ENCODE results near the gene SAMD10.
"Not testable (repeated sequence)": the region's sequence is repeated elsewhere in the genome, so short reads cannot be mapped to it uniquely, and the experiment has no call there.

The SAMD10 gene

DNA sequence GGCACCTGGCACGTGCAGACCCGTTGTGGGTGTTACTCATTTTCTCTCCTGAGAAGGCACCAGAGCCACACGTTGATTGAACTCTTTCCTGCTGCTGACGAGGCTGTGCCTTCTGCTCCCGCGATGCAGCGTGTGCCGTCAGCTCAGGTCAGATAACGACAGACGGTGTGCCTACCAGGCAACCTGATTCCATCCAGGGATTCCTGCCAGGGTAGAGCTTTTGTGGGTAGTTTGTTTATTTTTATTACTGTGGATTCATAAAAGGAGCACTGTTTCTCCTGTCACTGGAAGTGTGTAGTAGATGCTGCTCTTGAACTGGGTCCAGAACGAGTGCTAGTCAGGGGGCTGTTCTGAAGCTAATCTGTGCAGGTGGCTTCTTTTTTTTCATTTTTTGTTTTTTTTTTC lies 22.2 kb upstream of the SAMD10 start:
- DNase-seq: no peak

- DNase-seq: no peak
Measured at GRCh38 chr20:64000906-64001305, 21.5 kb upstream of the SAMD10 start.

DNA sequence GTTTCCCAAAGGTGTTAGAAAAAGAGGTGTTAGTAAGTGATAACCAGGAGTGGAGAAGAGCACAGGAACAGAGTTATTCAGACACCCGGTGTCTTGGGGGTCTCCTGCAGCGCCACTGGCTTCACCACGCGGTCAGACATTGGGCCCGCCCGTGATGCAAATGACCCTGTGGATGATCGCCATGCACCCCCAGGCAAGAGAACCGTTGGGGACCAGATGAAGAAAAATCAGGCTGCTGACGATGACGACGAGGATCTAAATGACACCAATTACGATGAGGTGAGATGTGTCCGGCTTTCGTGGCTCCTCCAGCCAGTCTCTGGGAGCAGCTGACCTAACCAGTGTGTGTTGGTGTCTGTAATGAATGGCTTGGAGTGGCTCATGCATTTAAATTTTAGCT lies 3.5 kb upstream of the SAMD10 start:
- no peak for DNase-seq

DNA sequence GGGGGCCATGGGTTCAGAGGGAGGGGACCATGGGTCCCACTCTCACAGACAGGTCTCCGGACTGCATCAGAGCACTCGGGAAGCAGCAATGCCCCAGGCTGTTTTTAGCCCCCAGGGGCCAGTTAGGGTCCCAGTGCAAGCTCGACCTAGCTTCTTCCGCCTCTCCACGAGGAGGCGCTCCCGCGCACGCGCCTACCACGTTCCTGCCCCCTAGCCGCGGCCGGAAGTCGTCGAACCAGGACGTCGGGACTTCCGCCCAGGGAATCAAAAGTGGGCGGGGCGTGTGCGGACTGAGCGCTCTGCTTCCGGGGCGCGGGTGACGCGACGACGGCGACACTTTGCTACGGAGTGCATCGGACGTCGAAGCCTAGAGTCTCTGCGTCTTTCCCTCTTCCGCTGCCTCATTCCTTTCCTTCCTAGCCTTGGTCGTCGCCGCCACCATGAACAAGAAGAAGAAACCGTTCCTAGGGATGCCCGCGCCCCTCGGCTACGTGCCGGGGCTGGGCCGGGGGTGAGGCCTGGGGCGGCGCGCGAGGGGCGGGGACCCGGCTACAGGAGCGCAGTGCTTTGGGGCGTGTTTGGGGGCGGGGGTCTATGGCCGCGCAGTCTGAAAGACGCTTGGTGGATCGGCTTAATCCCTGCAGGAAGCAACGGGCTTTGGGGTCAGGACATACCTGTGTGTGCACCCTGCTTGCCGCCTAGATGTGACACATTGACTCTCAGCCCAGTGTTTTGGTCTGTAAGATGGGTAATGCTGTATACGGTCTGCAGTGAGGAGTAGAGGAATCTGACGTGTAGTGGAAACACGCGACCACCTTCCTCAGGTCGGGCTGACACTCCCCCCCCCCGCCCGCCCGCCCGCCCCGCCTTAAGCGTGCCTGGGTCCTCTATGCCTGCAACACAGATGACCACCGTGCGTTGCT lies 1.6 kb upstream of the SAMD10 start, which contains the start of gene PRPF6:
Gene PRPF6 (plus strand): TSS at position 327 of the 923 bp plus-strand sequence. CDS start 114 bp downstream, at position 441.
- DNase-seq: peak; percentile 95

GRCh38 chr20:63980317-63980805 lies 919 bp upstream of the SAMD10 start:
- peak; percentile 38 for DNase-seq

DNA sequence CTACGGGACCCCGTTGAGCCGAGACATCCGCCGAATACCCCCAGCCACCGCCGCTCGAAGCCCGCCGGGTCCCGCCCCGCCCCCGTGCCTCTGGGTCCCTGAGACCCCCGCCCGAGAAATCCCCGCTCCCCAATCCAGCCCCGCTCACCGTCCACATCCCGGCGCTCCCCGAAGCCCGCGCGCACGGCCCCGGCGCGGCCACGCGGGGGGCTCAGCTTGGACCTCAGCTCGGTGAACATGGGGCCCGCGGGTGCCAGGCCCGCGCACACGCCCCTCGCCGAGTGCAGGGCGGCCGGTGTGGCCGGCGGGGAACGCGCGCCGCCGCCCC lies 249 bp downstream of the SAMD10 start:
- DNase-seq: no peak

DNA sequence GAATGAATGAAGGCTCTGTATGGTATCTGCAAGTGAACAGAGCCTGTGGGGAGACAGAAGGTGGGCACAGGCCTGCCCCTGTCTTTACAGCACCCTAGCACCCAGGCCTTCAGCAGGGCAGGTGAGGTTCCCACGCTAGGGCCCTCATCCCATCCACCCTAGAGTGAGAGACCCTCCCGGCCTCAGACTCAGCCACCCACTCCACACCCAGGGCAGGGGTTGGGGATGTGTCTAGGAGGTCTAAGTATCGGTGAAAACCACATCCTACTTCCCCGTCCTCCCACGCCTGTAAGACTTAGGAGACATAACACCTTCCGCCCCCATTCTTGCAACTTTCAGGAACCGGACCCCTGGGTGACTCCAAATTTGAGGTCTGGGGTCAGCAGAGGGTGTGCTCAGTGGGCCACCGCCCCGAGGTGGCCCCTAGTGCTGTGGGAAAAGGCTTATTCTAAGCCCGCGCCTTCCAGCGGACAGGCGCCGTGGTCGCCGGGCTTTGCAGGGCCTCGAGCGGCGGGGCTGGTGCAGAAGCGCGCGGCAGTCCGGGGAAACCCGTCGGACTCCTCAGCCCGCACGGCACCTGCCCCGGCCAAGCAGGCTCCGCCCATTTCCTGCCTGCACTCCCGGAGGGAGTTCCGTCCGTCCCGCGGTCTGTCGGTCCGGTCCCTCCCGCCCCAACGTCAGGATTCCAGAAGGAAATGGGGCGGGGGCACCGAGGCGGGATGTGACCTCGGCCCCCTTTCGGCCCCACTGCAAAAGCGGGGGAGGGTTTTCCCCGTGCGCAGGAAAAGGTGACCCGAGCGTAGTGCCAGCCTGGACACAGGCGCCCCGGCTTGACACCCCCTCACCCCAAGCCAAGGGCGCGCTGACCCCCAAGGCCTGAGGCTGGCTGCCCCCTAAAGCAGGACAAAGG lies 868 bp downstream of the SAMD10 start:
- DNase-seq: peak; percentile 20

GRCh38 chr20:63977739-63978276 lies 1.6 kb downstream of the SAMD10 start:
- peak; percentile 57 for DNase-seq

DNA sequence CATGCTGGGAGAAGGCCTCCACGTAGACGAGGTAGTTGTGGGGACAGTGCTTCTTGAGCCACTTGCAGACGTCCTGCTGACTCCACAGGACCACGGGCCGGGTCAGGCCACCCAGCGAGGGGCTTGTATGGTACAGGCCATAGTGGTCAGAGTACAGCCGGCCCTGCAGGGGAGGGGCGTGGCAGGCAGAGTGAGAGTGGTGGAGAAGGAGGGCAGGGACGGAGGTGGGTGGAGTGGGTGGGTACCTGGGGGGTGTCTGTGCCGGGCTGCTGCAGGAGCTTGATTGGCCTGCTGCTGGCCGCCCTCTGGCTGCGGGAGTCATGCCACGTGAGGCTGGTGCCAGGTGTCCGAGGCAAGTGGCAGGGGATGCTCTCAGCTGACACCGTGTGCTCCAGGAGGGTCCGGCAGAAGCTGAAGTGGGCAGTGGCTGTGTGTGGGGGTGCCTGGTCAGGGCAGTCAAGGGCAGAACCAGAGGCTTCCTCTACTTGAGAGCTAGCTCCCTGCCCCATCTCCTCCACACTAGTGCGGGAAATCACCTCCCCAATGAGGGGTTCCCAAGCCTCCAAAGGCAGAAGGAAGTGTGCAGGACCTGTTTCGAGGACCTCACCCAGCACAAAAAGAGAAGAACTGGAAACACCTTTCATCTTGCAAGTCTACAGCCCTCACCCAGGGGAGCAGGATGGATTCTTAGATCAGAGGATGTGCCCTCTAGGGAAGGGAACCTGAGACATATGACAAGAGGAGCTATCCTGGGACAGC lies 2.3 kb downstream of the SAMD10 start:
- no peak for DNase-seq

DNA sequence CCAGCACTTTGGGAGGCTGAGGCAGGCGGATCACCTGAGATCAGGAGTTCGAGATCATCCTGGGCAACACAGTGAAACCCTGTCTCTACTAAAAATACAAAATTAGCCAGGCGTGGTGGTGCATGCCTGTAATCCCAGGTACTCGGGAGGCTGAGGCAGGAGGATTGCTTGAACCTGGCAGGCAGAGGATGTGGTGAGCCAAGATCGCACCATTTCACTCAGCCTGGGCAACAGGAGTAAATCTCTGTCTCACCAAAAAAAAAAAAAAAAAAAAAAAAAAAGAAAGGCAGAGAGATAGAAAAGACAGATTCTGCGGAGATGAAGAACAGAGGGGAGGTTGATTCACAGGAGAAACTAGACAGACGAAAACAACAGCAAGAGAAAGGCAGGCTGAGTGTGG lies 2.9 kb downstream of the SAMD10 start:
- not testable (repeated sequence) for DNase-seq

- DNase-seq: no peak
Measured at GRCh38 chr20:63974402-63975200, 4.8 kb downstream of the SAMD10 start.

DNA sequence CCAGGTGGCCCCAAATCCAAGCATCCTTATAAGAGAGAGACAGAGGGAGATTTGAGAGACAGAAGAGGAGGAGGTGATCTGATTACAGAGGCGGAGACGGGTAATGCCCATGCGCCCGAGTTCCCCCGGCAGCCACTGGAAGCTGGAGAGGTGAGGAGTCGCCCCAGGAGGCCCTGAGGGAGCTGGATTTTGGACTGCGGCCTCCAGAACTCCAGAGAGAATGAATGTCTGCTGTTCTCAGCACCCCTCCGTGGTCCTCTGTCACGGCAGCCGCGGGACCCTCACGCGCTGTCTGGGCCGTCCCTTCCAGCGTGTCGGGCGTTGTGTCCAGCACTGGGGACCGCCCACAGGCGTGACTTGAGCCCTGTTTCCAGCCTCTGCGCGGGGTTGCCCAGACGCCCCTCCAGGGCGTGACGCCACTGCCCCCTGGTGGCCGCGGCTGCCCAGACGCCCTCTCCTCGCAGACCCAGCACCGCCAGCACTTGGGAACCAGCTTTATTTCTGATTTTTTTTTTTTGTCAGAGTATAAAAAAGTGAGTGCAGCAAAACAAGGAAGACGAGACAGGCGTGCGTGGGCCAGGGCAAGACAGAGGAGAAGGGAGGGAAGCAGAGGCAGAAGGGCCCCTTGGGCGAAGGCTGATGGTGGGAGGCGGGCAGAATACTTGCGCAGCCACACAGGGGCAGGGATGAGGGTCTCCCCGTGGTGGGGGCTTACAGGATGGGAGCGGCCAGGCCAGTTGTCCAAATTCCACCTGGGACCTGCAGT lies 5.6 kb downstream of the SAMD10 start:
- peak; percentile 76 for DNase-seq

DNA sequence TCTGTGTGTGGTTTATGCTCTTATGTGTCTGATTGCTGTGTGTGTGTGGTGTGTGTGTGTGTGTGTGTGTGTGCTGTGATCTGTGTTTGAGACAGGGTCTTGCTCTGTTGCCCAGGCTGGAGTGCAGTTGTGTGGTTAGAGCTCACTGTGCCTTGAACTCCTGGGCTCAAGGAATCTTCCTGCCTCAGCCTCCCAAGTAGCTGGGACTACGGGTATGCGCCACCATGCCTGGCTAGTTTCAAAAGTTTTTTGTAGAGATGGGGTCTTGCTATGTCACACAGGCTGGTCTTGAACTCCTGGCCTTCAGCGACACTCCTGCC lies 6.3 kb downstream of the SAMD10 start:
- no peak for DNase-seq

GRCh38 chr20:63972312-63973159 lies 6.9 kb downstream of the SAMD10 start:
- DNase-seq: no peak

- DNase-seq: not testable (repeated sequence)
Measured at GRCh38 chr20:63971960-63972311, 7.5 kb downstream of the SAMD10 start.

DNA sequence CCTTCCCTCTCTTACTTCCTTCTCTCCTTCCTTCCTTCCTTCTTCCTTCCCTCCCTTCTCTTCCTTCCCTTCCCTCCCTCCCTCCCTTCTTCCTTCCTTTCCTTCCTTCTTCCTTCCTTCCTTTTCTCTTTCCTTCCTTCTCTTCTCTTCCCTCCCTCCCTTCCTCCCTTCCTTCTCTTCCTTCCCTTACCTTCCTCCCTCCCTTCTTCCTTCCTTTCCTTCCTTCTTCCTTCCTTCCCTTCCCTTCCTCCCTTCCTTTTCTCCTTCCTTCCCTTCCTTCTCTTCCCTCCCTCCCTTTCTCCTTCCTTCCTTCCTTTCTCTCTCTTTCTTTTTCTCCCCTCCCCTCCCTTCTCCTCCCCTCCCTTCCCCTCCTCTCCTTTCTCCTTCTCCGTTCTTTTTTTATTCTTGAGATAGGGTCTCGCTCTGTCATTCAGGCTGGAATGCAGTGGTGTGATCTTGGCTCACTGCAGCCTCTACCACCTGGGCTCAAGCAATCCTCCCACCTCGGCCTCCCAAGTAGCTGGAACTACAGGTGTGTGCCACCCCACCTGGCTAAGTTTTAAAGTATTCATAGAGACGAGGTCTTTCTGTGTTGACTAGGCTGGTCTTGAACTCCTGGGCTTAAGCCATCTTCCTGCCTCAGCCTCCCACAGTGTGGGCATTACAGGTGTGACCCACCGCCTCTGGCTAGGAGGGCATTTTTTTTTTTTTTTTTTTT lies 8.6 kb downstream of the SAMD10 start:
- no peak for DNase-seq

DNA sequence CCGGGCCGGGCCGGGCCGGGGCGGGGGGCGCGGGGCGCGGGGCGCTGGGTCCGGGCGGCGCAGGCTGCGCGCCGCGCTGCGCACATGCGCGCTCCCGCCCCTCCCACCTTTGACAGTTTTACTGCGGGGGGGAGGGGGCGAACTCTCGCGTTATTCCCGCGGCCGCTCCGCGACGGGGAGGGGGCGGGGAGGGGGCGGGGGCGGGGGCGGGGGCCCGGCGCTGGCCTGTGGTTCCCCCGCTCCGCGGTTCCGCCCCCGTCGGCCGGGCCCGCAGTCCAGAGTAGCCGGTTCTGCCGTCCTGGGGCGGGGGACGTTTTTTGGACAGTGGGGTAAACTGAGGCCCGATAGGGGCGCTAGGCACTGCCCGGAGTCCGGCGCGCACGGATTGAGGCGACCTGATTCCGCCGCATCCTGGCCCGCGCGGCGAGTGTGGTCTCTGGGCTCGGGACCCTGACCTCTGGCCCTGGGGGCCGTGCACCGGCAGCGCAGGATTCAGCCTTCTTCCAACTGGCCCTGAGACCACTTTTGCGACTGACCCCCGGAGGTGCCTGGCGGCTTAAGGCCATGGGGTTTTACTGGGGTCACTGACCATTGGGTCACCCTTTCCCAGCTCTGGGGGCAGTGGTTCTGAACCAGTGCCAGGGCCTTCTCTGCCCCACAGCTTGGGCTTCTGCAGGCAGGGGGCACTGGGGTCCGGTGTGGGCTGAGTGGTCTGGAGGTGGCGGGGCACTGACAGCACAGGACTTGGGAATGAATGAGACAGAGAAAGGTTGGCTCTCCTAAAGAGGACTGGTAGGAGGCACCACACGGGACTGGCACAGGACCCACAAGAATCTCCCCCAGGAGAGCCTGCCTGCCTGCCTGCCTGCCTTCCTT lies 9.4 kb downstream of the SAMD10 start, which contains the start of gene ZNF512B:
Gene ZNF512B (minus strand): TSS at position 93 of the 876 bp plus-strand sequence. CDS start 1,980 bp downstream, outside the sequence.
- peak; percentile 76 for DNase-seq
